GM19023 (cell line): ENCODE results near the gene HLA-A.
"Not testable (repeated sequence)": the region's sequence is repeated elsewhere in the genome, so short reads cannot be mapped to it uniquely, and the experiment has no call there.

ENCODE experiments used
- ATAC-seq: cut with Tn5 transposase; IDR thresholded peaks from one replicate; pipeline ENCODE4 v1.9.1; 2021; ENCODE audit warnings: mild to moderate bottlenecking, moderate library complexity; ENCODE audit not compliant: unreplicated experiment

Gene HLA-A

DNA sequence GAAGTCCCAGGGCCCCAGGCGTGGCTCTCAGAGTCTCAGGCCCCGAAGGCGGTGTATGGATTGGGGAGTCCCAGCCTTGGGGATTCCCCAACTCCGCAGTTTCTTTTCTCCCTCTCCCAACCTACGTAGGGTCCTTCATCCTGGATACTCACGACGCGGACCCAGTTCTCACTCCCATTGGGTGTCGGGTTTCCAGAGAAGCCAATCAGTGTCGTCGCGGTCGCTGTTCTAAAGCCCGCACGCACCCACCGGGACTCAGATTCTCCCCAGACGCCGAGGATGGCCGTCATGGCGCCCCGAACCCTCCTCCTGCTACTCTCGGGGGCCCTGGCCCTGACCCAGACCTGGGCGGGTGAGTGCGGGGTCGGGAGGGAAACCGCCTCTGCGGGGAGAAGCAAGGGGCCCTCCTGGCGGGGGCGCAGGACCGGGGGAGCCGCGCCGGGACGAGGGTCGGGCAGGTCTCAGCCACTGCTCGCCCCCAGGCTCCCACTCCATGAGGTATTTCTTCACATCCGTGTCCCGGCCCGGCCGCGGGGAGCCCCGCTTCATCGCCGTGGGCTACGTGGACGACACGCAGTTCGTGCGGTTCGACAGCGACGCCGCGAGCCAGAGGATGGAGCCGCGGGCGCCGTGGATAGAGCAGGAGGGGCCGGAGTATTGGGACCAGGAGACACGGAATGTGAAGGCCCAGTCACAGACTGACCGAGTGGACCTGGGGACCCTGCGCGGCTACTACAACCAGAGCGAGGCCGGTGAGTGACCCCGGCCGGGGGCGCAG is at the start of gene HLA-A:
Gene HLA-A, plus strand, starts transcription at position 258 of the 778 bp plus-strand sequence. Its CDS starts 22 bp downstream, at position 280.
- ATAC-seq = peak; percentile 90

DNA sequence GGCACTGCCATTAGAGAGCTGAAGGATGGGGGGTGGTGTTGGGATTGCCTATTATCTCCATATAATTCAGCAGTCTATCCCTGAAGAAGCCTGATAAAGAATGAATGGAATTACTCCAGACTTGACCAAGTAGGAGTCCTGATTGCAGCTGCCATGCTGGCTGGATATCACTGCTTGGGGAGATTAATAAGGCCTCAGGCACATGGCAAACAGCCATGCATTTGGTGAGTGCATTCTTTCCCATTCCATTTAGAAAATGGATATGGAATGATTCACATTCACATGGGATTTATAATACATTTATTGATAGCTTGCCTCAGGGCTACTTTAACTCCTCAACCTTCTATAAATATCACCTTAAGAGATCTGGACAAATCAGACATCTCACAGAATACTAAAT is 49.6 kb upstream of the HLA-A start:
- ATAC-seq = no peak

DNA sequence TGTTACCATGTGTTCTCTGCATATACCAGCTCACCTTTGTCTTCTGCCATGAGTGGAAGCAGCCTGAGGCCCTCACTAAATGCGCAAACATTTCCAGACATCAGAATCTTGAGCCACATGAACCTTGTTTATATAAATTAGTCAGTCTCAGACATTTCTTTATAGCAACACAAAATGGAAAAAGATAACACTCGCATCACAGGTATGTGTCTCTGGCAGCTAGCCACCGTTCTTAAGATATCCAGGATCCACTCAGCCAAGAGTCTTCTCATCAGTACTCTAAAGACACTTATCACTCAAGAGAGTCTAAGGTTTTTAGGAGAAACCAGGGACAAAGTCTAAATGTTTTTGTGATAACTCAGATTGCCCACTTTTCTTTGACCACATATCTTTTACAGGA is 43.1 kb upstream of the HLA-A start:
- ATAC-seq = no peak

DNA sequence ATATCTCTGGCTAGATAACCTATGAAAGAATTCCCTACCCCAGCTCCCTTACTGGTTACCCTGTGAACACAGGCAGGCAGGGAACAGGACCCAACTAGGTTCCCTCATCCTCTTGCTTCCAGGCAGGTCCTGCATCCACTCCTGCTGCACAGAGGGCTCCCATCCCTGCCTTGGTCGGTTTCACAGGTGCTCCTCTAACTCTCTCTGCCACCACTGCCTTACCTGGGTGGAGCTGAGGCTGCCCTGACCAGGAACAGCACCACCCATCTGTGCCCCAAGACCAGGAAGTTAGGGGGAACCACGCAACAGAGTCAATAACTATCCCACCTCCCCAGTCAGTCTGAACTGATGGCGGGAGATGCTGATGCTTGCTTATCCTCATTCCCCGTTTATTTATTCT is 37.0 kb upstream of the HLA-A start:
- ATAC-seq = no peak

DNA sequence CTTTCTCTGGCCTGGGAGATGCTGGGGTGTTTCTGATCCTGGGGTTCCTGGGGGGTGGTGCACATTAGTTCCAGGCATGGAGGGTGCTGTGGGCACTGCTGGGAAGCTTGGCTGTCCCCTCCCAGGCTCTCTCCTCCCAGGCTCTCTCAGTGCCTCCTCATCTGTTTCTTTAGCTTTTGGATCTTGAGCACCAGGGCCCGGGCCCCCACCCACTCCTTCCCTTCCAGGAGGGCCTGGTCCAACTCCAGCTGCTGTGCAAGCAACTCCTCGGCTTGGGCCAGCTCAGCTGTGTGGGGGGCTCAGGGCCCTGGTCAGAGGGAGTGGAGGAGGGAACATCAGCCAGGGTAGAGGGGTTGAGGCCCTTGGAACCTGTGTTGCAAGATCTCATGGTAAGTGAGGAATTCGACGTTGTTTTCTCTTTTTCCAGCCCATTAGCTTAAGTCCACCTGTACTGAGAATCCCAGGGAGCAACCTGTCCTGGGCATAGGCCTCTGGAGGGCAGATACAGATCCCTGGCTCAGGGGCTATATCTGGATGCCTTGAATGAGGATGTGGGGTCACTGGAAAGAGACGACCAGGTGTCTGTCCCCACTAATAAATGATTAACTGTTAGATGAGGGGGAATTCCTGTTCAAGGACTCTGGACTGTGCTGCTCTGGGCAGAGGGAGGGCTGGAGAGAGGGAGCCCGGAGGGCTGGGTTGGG is 34.5 kb upstream of the HLA-A start:
- peak; percentile 50 for ATAC-seq

DNA sequence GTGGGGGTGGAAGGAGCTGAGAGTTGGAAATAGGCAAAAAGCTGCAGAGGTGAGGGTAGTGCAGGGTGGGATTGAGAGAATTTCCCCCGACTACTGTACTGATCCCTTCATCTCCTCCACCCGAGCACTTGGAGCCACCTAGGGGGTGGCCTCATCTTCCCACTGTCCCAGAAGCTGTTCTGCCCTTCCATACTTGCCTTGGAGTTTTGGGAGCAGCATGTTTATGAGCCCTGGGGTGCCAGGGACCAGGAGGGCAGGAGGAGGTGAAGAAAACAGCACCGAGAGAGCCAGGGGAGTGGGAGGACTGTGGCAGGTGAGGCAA is 34.0 kb upstream of the HLA-A start:
- ATAC-seq = no peak

DNA sequence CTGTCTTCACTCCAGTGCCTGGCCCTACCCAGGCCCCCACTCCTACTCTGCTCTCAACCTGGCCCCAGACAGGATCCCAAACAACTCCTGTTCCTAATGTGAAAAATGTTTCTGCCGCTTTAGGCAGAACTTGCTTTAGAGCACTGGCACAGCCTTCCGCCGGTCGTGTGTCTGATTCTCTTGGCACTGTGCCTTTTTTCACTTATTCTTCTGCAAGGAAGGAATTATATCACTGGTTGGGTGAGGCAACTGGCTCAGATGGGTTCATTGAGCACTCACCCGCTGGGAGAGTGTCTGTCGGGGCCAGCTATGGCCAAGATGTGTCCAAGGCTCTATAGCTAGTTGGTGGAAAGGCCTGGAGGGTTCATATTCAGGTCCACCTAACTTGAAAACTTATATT is 33.6 kb upstream of the HLA-A start:
- no peak for ATAC-seq

DNA sequence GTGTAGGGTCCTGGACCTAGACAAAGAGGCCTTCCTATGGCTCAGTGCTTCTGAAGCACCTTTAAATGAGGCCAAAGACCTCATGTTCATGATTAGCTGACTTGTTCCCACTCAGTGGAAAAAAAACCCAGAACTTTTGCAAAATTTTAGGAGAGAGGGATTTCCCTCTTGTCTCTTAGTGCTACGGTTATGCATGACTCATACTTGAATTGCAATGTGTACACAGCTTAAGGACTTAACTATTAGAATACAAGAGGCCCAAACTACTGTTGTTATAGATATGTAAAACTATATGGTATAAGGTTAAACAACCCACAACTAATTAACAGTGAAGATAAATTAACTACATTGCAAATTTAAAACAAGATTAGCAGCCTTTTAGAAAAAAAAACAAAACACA is 32.3 kb upstream of the HLA-A start:
- no peak for ATAC-seq

DNA sequence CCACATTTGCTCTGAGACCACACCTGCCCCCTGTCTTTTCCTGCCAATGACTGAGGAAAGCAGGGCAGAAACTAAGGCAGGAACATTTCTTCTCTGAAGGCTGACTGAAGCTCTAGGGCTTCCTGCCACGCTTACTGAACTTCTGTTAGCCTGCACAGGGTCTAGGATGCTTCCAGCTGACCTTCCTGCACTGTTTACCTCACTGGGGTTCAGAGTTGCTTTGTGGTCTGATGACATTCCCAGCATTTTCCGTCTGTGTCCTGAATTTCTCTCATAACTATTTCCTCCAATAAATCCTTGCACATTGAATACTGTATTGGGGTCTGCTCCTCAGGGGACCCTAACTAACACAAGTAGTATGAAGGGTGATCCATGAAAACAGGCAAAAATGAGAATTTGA is 29.5 kb upstream of the HLA-A start:
- ATAC-seq = no peak

DNA sequence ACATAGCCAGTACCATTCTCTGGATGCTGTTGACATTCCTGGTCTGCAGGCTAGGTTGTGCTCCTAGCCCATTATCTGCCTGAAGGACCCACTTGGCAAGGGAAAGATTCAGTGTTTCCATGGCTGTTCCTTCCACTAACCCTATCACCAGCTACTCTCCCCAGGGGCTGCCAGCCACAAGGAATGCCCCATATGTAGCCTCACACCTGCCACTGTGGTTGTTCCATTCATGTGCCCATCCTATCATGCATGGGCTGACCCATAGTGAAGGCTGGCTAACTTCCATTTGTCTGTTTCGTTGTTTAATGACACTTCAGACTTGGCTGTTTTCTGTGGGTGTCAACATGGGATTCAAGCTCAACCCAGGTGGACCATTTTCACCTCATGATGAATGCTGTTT is 25.6 kb upstream of the HLA-A start:
- no peak for ATAC-seq

DNA sequence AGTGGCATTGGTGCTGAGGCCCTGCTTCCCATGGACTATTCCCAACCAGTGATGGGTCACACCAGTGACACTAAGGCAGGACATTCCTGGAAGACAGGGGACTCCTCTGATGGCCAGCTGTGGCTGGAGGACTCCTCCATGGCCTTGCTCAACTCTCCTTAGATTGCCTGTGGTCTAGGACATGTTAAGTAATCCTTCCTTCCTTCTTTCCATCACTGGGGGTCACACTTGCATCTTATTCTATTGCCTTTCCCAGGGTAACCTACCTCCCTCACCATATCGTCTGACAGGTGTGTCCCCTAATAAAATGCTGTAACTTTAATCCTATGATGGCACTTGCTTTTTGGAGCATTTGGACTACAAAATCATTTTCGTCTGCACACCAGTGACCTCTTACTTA is 24.5 kb upstream of the HLA-A start:
- no peak for ATAC-seq

DNA sequence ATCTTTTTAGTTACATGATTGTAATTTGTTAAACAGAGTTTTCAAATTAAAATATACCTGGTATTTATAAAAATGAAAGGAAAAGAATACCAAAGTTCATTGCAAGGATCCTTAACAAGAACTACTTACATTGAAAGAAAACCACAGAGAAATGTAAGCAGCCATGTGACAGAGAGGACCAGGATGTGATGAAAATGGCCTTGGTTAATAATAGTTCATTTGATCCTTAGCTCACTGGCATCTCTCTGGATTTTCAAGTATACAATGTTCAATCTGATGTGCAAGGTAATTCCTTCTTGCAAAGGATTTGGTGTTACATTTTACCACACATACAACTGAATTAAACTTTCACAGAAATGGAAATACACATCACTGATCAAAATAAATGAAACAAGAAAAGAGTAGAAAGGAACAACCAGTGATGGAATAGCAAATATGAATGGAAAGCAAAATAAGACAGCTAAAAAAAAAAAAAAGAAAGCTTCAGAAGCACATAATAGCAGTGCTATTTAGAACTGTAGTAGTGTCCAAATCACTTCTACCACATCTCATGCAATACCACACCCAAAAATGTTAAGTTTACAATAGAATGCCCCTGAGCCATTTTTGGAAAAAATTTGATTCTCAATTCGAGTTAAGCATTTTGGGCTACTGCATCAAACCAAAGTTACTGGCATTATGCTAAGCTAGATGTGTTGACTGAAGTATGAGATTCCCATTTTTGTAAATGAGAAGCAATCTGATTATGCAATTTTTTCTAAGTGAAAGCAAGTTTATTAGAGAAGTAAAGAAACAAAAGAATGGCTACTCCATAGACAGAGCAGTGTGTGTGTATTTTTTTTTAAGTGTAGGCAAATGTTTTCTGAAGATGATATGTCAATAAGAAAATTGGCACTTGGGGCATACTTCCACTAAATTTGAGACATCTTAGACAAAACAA is 22.6 kb upstream of the HLA-A start:
- ATAC-seq = no peak

DNA sequence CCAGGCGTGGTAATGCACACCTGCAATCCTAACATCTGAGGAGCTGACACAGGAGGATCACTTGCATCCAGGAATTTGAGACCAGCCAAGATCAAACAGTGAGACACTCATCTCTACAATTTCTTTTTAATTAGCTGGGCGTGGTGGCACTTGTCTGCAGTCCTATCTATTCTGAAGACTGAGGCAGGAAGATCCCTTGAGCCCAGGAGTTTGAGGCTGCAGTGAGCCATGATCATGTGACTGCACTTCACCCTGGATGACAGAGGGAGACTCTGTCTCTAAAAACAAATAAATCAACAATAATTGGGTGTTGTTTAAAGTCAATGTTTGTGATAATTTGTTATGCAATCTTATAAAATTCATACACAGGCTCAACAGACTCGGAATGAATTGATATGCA is 18.0 kb upstream of the HLA-A start:
- ATAC-seq = no peak

DNA sequence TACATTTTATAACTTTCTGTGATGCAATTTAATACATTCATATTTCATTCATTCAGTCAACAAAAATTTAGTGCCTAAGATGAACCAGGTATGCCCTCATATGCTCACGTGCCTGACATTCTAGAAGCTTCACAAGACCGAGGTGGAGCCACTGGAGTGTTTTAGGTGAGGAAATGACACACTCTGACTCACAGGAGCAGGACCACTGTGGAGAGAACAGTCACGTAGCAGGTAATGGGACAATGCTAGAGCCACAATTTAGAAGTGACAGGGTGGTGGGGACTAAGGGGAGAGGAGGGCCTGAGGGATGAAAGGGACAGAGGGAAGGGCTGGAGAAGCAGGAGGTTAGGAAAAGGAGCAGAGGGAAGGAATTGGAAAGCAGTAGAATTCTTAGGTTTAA is 17.6 kb upstream of the HLA-A start:
- no peak for ATAC-seq

DNA sequence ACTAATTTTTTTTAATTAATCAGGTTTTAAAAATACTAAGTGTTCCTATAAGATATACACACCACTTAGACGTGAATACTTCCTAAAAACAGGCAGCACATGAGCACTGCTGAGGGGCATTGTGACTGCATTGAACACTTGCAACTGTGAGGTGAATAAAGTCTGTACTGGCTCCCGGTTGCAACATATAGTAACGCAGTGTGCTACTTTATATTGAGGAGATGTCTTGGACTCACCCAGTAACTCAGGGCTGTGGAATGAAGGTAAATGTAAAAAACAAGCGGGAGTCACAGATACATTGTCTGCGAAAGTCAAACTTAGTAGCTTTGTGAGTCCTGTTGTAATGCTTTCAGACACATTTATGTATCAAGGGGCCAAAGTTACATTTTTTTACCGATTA is 17.0 kb upstream of the HLA-A start:
- ATAC-seq = no peak

DNA sequence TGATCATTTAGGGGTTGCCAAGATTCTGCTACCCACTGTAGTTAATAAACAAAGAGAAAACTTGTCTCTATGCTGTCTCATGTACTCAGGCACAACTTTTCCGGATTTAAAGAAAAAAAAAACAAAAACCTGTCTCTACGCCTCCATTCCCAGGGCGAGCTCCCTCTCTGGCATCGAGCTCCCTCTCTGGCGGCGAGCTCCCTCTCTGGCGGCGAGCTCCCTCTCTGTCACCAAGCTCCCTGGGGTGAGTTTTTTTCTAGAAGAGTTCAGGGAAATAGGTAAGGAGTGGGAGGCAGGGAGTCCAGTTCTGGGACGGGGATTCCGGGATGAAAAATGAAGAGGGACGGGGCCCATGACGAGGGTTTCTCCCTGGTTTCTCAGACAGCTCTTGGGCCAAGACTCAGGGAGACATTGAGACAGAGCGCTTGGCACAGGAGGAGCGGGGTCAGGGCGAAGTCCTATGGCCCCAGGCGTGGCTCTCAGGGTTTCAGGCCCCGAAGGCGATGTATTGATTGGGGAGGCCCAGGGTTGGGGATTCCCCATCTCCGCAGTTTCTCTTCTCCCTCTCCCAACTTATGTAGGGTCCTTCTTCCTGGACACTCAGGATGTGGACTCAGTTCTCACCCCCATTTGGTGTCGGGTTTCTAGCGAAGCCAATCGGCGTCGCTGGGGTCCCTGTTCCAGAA is 16.5 kb upstream of the HLA-A start:
- ATAC-seq = peak; percentile 19

DNA sequence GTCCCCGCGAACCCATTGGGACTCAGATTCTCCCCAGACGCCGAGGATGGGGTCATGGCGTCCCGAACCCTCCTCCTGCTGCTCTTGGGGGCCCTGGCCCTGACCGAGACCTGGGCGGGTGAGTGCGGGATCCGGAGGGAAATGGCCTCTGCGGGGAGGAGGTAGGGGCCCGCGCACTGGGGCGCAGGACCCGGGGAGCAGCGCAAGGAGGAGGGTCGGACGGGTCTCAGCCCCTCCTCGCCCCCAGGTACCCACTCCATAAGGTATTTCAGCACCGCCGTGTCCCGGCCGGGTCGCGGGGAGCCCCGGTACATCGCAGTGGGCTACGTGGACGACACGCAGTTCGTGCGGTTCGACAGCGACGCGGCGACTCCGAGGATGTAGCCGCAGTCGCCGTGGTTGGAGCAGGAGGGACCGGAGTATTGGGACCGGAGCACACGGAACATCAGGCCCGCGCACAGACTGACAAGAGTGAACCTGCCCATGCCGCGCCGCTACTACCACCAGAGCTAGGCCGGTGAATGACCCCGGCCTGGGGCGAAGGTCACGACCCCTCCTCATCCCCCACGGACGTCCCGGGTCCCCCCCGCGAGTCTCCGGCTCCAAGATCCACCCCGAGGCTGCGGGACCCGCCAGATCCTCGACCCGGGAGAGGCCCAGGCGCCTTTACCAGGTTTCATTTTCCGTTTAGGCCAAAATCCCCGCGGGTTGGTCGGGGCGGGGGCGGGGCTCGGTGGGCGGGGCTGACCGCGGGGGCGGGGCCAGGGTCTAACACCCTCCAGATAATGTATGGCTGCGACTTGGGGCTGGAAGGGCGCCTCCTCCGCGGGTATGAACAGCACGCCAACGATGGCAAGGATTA is 15.7 kb upstream of the HLA-A start:
- peak; percentile 64 for ATAC-seq

DNA sequence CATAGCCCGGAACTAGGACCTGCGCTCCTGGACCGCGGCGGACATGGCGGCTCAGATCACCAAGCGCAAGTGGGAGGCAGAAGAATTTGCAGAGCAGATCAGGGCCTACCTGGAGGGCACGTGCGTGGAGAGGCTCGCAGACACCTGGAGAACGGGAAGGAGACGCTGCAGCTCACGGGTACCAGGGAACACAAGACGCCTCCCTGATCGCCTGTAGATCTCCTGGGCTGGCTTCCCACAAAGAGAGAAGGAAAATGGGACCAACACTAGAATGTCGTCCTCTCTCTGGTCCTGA is 15.1 kb upstream of the HLA-A start:
- ATAC-seq = no peak

DNA sequence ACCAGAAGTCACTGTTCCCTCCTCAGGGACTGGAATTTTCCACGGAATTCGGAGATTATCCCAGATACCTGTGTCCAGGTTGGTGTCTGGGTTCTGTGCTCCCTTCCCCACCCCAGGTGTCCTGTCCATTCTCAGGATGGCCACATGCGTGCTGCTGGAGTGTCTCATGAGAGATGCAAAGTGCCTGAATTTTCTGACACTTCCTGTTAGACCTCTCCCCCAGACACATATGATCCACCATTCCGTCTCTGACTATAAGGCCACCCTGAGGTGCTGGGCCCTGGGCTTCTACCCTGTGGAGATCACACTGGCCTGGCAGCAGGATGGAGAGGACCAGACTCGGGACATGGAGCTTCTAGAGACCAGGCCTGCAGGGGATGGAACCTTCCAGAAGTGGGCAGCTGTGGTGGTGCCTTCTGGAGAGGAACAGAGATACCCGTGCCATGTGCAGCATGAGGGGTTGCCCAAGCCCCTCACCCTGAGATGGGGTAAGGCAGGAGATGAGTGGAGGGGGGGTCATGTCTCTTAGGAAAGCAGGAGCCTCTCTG is 14.4 kb upstream of the HLA-A start:
- ATAC-seq = no peak

DNA sequence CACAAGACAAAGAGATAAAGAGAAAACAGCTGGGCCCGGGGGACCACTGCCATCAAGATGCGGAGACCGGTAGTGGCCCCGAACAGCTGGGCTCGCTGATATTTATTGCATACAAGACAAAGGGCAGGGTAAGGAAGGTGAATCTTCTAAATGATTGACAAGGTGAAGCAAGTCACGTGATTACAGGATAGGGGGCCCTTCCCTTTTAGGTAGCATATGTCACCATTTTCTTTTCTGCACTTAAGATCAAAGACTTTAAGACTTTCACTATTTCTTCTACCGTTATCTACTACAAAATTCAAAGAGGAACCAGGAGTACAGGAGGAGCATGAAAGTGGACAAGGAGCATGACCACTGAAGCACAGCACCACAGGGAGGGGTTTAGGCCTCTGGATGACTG is 12.3 kb upstream of the HLA-A start:
- not testable (repeated sequence) for ATAC-seq
